Esophagus muscularis mucosa (tissue), 4 donors: ENCODE measurements around the gene CPB2. TPM values are rescaled to one million over a fixed set of nuclear protein-coding genes. Genes with fewer than 3 reads are reported as not detected.

Source experiments
- DNase-seq: peaks from one replicate; pipeline ENCODE4 v3.0.0-alpha.2; 2017; ENCODE audit errors: extremely low spot score
- H3K27ac ChIP-seq, 4 donors: fragments of 200-600 bp; sonication (generic); replicated peaks in 1 of 4; 1 replicate in 3 of 4; 2 replicates in 1 of 4; pipeline ENCODE4 v1.5.1; 2016 to 2019; ENCODE audit warnings: mild to moderate bottlenecking in 1 of 4
- H3K27me3 ChIP-seq, 4 donors: fragments of 200-600 bp; sonication (generic); one replicate each; pipeline versions ENCODE4 v1.5.1 to v1.6.0; 2016 to 2019
- H3K36me3 ChIP-seq, 4 donors: fragments of 200-600 bp; sonication (generic); one replicate each; pipeline ENCODE4 v1.5.1; 2016 to 2019
- H3K4me1 ChIP-seq, 4 donors: fragments of 200-600 bp; sonication (generic); one replicate each; pipeline ENCODE4 v1.5.1; 2016 to 2019
- H3K4me3 ChIP-seq, 4 donors: fragments of 200-600 bp; sonication (generic); 1 replicate in 2 of 4; 2 replicates in 2 of 4; pipeline ENCODE4 v1.5.1; 2016 to 2019; ENCODE audit warnings: mild to moderate bottlenecking in 4 of 4, moderate library complexity in 1 of 4
- H3K9me3 ChIP-seq, 4 donors: fragments of 200-600 bp; sonication (generic); 1 replicate in 3 of 4; 2 replicates in 1 of 4; pipeline ENCODE4 v1.5.1; 2016 to 2019
- CTCF ChIP-seq, 3 experiments: fragments of 200-600 bp in 2 of 3; fragments of 450-650 bp in 1 of 3; sonication (generic) in 2 of 3; IDR thresholded peaks; one replicate each; pipeline ENCODE4 v1.5.1; 2017 to 2019; ENCODE audit warnings: antibody characterized with exemption in 3 of 3, mild to moderate bottlenecking in 2 of 3, moderate library complexity in 1 of 3
- EP300 ChIP-seq: sonication (generic); formaldehyde crosslinking; IDR thresholded peaks from one replicate; pipeline ENCODE4 v1.6.1; 2017; ENCODE audit warnings: antibody characterized with exemption
- POLR2A ChIP-seq: fragments of 450-650 bp; IDR thresholded peaks from one replicate; pipeline ENCODE4 v1.6.1; 2017; ENCODE audit warnings: antibody characterized with exemption, moderate library complexity, mild to moderate bottlenecking, low read depth
- POLR2AphosphoS5 ChIP-seq, 2 donors: sonication (generic); formaldehyde crosslinking; IDR thresholded peaks; one replicate each; pipeline ENCODE4 v1.6.1; 2017; ENCODE audit warnings: antibody characterized with exemption in 2 of 2
- WGBS: methylation state at CpG from one replicate; pipeline ENCODE4 v1.1.5; 2018; 5-methylcytosine and 5-hydroxymethylcytosine counted together
- intact Hi-C: fragments of 100-400 bp; cut with DNase I; formaldehyde crosslinking; loops from one replicate; pipeline ENCODE4 v1.15.1; 2023
- total RNA-seq, 4 donors: library from RNA; depleted of rRNA; stranded (reverse); fragments of >200 nt; gene quantifications; one replicate each; pipeline versions ENCODE4 v1.1.0 to v1.2.1, GENCODE V29; 2016

CPB2 gene
- total RNA-seq, 4 donors from 2014 or later, result not detected

GRCh38 chr13:46004491-46004890, 100.3 kb downstream of the CPB2 start:
- TF ChIP-seq CTCF (IDR thresholded peaks at IDR 0.05) (no peak), POLR2A (no peak), EP300 (no peak), POLR2AphosphoS5 (IDR thresholded peaks at IDR 0.05) (no peak)
- H3K4me1 ChIP-seq, result no peaks in the 10 kb centered on the region
- no peak overlapping the region for H3K27ac ChIP-seq
- no peaks in the 10 kb centered on the region for H3K27me3 ChIP-seq
- H3K9me3 ChIP-seq, result no peaks in the 10 kb centered on the region
- intact Hi-C loops, result no loop called here
- H3K36me3 ChIP-seq, result peaks cover 37 to 83% (median 61%) of the 10 kb centered on the region in 4 donors
- no peak for DNase-seq
- WGBS, result 100% methylated on average over 1 of the region's 1 CpG
- H3K4me3 ChIP-seq, result no peak overlapping the region

Other genes with a start within 250 kb of the CPB2 start
- gene ZC3H13, start 52.3 kb downstream of the CPB2 start, total RNA-seq, result 10 to 100 TPM; 33.6 to 47.8 (median 36.4) TPM
- gene LCP1, start 77.1 kb upstream of the CPB2 start, total RNA-seq, result 10 to 100 TPM; 11.9 to 54.7 (median 16.6) TPM
- under 1 TPM in 1 of 4 donors, not detected in 3; 0.19 TPM for gene LRRC63, start 106.9 kb upstream of the CPB2 start, total RNA-seq